ENCODE data around the gene CD164. TPM values are rescaled to one million over a fixed set of nuclear protein-coding genes. Genes with fewer than 3 reads are reported as not detected.

CD164 gene
- polyA plus RNA-seq, 3 donors from 2014 or later = 433 to 825 (median 521) TPM

DNA sequence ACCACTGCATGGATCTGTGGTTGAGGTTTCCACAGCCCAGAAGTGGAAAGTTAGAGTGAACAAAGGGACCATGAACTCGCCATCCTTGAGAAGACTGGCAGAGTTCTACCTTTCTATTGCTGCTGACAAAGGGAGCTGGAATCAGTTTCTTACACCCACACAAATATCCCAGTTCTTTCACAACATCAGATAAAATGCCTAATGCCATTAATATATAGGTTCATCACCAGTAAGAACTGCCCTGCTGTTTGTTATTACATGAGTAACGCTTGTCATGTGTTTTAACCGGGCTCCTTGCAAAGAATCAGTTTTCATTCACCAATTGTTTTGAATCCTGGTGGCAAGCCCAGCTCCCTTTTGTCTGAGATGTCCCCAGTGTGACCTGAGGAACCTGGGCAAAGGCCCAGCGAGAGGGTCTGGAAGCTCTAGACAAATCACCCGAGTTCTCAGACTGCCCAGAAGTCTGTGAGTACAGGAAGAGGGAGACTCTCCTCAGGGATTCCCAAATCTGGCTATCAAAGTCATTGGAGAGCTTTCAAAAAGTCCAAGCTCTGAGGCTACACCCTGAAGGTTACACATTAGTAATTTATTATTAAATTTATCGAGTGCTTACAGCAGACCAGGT, 7.5 kb upstream of the CD164 start:
- Mint-ChIP-seq H3K4me3 (no peak overlapping the region), H3K9me3 (no peaks in the 10 kb centered on the region), H3K36me3 (no peaks in the 10 kb centered on the region), H3K4me1 (peaks cover 2 to 6% of the 10 kb centered on the region in 2 donors), H3K27me3 (ENCODE audit: low read depth in 3 of 3) (peaks cover 0 to 2% (median under 1%) of the 10 kb centered on the region in 3 donors), H3K27ac (no peak overlapping the region)
- no peak for DNase-seq

DNA sequence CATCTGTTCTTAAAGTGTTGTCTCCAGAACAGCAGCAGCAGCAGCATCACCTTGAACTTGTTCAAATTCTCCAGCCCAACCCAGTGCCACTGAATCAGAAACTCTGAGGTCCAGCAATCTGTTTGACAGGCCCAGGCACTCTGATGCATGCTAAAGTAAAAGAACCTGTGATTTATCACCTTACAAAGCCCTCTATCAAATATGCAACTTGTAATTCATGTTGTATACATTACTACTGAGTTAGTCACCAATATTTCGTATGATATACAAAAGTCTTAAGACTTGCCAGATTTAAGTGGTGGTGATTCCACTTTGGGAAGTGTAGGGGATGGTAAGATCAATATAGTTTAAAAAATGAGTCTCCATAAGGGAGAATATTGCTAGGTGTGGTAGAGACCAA, 6.0 kb upstream of the CD164 start:
- Mint-ChIP-seq H3K4me1 (peaks cover 17 to 19% of the 10 kb centered on the region in 2 donors), H3K27ac (no peak overlapping the region), H3K4me3 (no peak overlapping the region), H3K36me3 (no peaks in the 10 kb centered on the region), H3K27me3 (ENCODE audit: low read depth in 3 of 3) (peaks cover 0 to 2% (median 0%) of the 10 kb centered on the region in 3 donors), H3K9me3 (no peaks in the 10 kb centered on the region)
- DNase-seq = no peak

DNA sequence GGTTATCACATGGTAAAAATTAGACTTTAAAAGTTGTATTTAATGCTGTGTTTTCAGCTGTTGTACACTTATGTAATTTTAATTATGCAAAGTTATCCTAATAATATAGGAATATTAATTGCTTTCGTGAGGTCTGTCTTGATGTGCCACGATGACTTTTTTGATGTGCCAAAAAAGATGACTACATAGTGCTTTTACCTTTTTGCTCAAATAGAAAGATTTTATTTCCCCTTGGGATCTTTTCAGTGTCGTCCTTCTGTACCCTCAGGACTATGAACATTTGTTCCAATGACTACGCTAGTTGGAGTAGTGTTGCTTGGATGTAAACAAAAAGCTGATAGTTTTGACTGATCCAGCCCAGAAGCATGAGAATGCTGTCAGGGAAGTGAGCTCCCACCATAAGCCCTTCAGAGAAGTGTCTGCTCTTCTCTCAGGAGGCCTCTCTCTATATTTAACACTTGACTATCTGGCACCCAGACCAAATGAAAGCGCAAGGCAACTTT, 1.2 kb upstream of the CD164 start:
- H3K4me1 Mint-ChIP-seq = peaks cover 47 to 53% of the 10 kb centered on the region in 2 donors
- peaks cover 19 to 22% (median 21%) of the 10 kb centered on the region in 3 donors for H3K27me3 Mint-ChIP-seq (ENCODE audit: low read depth in 3 of 3)
- H3K27ac Mint-ChIP-seq = peak overlapping the region; percentile 99 to 100 (median 99)
- no peak for DNase-seq
- peak overlapping the region; percentile 93 to 98 (median 97) for H3K4me3 Mint-ChIP-seq
- no peaks in the 10 kb centered on the region for H3K9me3 Mint-ChIP-seq
- H3K36me3 Mint-ChIP-seq = peaks cover 0 to 5% (median 5%) of the 10 kb centered on the region in 3 donors

DNA sequence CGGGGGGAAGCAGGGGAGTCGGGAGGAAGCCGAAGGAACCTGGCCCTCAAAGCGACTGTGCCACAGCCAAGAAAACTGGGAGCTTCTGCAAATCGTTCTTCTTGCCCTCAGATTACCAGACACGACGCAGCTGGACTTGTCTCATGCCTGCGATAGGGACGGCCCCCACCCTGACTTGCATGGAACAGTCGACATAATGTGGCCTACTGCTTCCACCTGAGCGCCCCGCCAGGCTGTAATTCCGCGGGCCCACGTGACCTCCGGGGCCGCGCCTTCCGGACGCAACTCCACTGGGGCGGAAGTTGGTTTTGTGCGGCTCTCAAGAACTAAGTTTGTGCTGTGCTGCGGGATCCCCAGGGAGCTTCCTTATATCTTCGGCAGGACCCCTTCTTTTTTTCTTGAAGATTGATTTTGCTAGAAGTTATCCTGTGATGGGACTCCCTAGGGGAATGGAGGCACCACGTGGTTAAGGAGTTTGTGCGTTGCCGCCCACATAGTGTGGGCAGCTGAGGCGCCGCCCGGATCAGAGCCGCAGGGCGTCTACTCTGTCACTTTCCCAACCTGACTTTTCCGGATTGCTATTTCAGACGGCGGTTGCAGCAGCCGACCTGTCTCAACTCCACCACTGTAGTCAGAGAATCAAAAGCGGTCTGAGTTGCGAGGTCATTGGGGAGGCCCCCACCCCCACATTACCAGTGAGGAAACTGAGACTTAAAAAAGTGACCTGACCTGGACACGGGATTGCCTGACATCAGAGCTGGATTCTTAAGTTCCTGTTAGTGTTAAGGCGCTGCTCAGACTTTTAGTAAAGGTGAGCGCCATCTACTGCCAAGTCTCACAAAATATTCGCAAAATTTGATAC, 540 bp upstream of the CD164 start:
- H3K36me3 Mint-ChIP-seq = peaks cover 1 to 12% (median 10%) of the 10 kb centered on the region in 3 donors
- H3K9me3 Mint-ChIP-seq = no peaks in the 10 kb centered on the region
- peaks cover 19 to 22% (median 21%) of the 10 kb centered on the region in 3 donors for H3K27me3 Mint-ChIP-seq (ENCODE audit: low read depth in 3 of 3)
- DNase-seq = peak; percentile 94 to 97 (median 96)
- peak overlapping the region; percentile 93 to 98 (median 97) for H3K4me3 Mint-ChIP-seq
- H3K4me1 Mint-ChIP-seq = peaks cover 54 to 60% of the 10 kb centered on the region in 2 donors
- H3K27ac Mint-ChIP-seq = peak overlapping the region; percentile 99 to 100 (median 99)

DNA sequence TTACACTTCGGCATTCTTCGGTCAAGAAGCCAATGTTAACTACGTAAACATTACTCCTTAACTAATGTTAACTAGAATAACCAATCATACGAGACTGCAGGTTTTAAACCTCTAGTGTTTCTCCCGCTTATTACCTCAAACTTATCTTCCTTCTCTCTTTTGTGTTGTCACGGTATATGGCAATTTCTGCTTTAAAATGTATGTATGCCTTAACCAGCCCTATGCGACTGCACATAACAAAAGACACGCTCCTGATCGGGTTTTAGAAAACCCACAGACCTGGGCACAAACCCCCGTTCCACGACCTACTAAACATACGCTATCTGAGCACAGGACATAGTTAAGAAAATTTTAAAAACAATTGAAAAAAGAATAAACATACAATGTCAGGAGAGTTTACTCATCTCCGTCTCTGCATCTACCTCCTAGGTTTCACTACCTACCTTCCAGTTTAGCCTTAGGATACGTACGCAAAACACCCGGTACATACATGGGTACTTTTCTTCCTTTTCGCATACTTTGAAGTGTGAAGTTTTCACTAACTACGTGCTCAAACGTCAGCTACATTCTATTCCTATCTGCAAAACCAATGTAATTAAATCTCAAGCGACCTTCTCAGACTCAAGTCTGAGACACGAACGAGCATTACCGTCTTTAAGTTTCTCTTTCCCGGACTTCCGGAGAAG, 1.1 kb downstream of the CD164 start:
- peak overlapping the region; percentile 95 to 99 (median 99) for H3K27ac Mint-ChIP-seq
- H3K4me1 Mint-ChIP-seq = peaks cover 70 to 76% of the 10 kb centered on the region in 2 donors
- no peaks in the 10 kb centered on the region for H3K9me3 Mint-ChIP-seq
- H3K4me3 Mint-ChIP-seq = peak overlapping the region; percentile 93 to 100 (median 98)
- peak in 1 of 3 donors; percentile 37 for DNase-seq
- H3K36me3 Mint-ChIP-seq = peaks cover 5 to 24% (median 21%) of the 10 kb centered on the region in 3 donors
- H3K27me3 Mint-ChIP-seq (ENCODE audit: low read depth in 3 of 3) = peaks cover 21 to 22% (median 21%) of the 10 kb centered on the region in 3 donors

DNA sequence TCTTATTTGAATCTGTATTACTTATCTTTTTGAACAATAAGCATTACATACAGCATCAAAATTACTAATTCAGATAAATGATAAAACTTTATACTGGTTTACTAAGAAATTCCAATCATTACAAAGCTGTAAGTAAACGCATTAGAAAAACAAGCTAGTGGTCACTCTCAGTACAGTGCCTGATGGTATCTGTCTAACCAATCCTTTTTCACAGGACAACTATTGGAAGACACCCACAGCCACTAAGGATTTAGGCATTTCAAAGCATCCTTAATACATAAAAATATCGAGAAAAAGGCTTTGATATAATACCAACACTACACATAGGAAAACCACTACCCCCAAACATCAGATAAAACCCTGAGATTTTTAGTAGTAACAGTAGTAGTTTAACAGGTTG, 2.6 kb downstream of the CD164 start:
- DNase-seq = no peak
- Mint-ChIP-seq H3K4me1 (peaks cover 77 to 87% of the 10 kb centered on the region in 2 donors), H3K27ac (peak overlapping the region; percentile 87 to 99 (median 99))

DNA sequence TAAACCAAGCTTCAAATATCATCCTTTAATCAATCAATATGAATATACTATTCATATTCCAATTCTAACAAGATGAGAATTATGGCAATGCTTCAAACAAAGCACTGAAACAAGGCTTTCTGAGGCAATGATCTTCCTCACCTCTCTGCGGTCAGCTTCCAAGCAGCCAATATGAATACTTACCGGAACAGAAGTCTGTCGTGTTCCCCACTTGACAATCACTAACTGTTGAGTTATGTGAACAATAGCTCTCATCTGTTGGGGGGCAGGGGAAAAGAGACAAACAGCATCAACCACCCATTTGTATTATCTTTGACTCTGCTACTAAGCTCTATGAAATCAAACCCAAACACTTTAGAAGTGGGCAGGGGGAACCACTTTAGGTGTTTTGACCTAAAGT, 4.5 kb downstream of the CD164 start:
- H3K4me3 Mint-ChIP-seq = peak overlapping the region; percentile 39 to 68 (median 58)
- H3K4me1 Mint-ChIP-seq = peaks cover 80 to 87% of the 10 kb centered on the region in 2 donors
- peak overlapping the region; percentile 0 to 99 (median 72) for H3K27ac Mint-ChIP-seq
- no peak for DNase-seq
- H3K9me3 Mint-ChIP-seq = no peaks in the 10 kb centered on the region
- H3K36me3 Mint-ChIP-seq = peaks cover 13 to 54% (median 44%) of the 10 kb centered on the region in 3 donors
- peaks cover 14 to 25% (median 22%) of the 10 kb centered on the region in 3 donors for H3K27me3 Mint-ChIP-seq (ENCODE audit: low read depth in 3 of 3)

More for the DNA sequence above, 2.6 kb downstream of the CD164 start:
- H3K9me3 Mint-ChIP-seq = no peaks in the 10 kb centered on the region
- peaks cover 8 to 37% (median 28%) of the 10 kb centered on the region in 3 donors for H3K36me3 Mint-ChIP-seq
- H3K4me3 Mint-ChIP-seq = peak overlapping the region; percentile 93 to 100 (median 98)
- peaks cover 20 to 26% (median 22%) of the 10 kb centered on the region in 3 donors for H3K27me3 Mint-ChIP-seq (ENCODE audit: low read depth in 3 of 3)

DNA sequence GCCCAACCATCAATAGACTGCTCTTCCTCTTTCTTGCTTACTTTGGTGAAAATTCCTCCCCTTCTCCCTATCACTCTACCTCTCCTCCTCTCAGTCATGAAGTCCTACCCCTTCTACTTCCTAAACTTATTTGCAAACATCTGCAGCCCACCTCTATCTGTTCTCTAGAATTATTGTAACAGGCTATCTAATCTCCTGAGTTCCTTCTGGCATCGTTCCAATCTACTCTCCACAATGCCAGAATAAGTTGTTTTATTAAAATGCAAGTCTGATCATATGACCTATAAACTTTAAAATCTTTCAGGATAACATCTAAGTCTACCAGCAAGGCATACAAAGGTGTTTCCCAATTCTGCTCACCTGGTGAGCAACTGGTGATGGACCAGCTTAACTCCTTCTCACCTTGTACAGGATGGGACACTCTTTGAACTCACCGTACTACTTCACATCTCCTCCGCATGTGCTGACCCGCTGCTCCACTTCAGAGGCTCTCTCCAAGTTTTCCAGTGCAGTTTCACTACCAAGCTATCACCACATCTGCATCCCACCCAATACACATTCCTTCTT, 7.9 kb downstream of the CD164 start:
- Mint-ChIP-seq H3K36me3 (peaks cover 13 to 75% (median 58%) of the 10 kb centered on the region in 3 donors), H3K4me3 (peak overlapping the region; percentile 24 to 67 (median 53)), H3K27me3 (ENCODE audit: low read depth in 3 of 3) (peaks cover 2 to 10% (median 4%) of the 10 kb centered on the region in 3 donors), H3K27ac (peak overlapping the region; percentile 43 to 86 (median 79)), H3K4me1 (peaks cover 85 to 98% of the 10 kb centered on the region in 2 donors), H3K9me3 (no peaks in the 10 kb centered on the region)
- DNase-seq = no peak

DNA sequence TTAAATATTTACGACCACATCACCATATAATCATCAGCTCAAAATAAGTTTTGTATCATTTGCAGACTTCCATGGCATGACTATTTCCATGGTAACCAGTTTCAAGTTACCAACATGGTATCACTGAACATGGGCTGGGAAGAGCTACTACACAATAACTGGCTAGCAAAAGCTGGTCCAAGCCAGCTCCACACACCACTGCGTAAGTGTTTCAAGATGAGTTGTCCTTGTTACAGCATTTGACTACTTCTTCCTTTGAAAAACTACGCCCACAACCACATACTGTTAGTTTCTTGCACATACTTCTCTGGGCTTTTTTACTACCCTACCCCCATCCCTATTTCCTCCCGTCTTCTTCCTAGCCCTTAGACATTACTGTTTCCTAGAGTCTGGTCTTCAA, 8.5 kb downstream of the CD164 start:
- Mint-ChIP-seq H3K4me3 (peak overlapping the region; percentile 26 to 67 (median 53)), H3K27ac (peak overlapping the region; percentile 43 to 86 (median 79)), H3K9me3 (no peaks in the 10 kb centered on the region), H3K4me1 (peaks cover 79 to 96% of the 10 kb centered on the region in 2 donors), H3K36me3 (peaks cover 13 to 71% (median 55%) of the 10 kb centered on the region in 3 donors), H3K27me3 (ENCODE audit: low read depth in 3 of 3) (peaks cover 0 to 10% (median 6%) of the 10 kb centered on the region in 3 donors)
- peak; percentile 25 to 38 (median 32) for DNase-seq

DNA sequence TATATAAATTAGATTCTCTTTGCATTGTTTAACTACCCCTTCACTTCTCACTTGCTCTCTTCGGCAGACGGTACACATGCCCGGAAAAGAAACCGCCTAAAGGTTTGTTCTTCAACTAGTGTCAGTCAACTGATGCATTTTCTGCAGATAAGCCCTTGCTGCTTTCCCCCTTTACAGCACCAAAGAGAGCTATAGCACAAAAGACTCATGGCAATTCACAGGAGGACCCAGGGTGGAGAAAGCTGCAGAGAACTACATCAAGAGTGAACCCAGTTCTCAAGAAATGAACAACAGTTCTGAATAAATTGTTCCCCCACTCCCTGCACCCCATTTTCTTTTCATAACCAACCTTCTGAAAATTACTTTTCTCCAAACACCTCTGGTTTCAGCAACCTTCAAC, 8.9 kb downstream of the CD164 start:
- H3K27ac Mint-ChIP-seq = peak overlapping the region; percentile 43 to 86 (median 79)
- DNase-seq = no peak
- H3K4me3 Mint-ChIP-seq = peak overlapping the region; percentile 26 to 67 (median 53)
- H3K27me3 Mint-ChIP-seq (ENCODE audit: low read depth in 3 of 3) = peaks cover 0 to 10% (median 6%) of the 10 kb centered on the region in 3 donors
- peaks cover 13 to 68% (median 53%) of the 10 kb centered on the region in 3 donors for H3K36me3 Mint-ChIP-seq
- no peaks in the 10 kb centered on the region for H3K9me3 Mint-ChIP-seq
- H3K4me1 Mint-ChIP-seq = peaks cover 76 to 96% of the 10 kb centered on the region in 2 donors

DNA sequence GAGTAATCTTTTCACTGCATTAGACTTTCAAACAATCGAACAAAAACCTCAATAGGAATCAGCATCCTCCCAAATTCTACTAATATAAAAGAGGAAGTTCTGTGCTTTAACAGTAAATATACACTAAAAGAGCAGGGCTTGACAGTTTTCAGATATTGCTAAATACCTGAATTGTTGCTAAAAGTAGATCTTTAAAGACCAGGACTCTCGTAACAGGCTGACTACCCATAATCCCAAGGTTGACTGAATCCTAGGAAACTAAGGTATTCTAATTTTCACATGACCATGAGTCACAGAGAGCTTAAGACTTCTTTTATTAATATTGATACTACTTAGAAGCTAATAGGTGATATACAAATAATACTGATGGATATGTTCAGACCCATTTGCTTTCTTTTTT, 10.1 kb downstream of the CD164 start:
- H3K36me3 Mint-ChIP-seq = peaks cover 11 to 59% (median 44%) of the 10 kb centered on the region in 3 donors
- H3K4me3 Mint-ChIP-seq = no peak overlapping the region
- H3K27ac Mint-ChIP-seq = peak overlapping the region in 2 of 6 donors; percentile 51 to 75
- peaks cover 63 to 95% of the 10 kb centered on the region in 2 donors for H3K4me1 Mint-ChIP-seq
- H3K9me3 Mint-ChIP-seq = no peaks in the 10 kb centered on the region
- no peak for DNase-seq
- peaks cover 0 to 10% (median 6%) of the 10 kb centered on the region in 3 donors for H3K27me3 Mint-ChIP-seq (ENCODE audit: low read depth in 3 of 3)

DNA sequence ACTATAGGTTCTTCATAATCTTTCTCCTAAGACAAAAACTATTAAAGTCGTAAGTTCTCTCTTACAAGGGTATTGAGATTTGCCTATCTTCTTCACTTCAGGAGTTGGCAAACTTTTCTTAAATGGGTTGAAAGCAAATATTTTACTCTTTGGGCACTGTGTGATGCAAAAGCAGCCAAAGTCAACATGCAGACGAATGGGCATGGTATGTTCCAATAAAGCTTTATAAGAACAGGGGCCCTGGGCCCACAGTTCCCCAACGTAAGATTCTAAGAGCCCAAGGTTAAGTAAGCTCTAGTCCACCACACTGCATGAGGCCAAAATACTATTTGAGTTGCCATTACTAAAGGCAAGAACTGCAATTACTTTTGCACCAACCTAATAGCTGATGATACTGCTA, 11.5 kb downstream of the CD164 start:
- H3K4me3 Mint-ChIP-seq = no peak overlapping the region
- peak overlapping the region in 2 of 6 donors; percentile 13 to 19 for H3K27ac Mint-ChIP-seq
- DNase-seq = no peak
- peaks cover 52 to 95% of the 10 kb centered on the region in 2 donors for H3K4me1 Mint-ChIP-seq
- peaks cover 0 to 7% (median 6%) of the 10 kb centered on the region in 3 donors for H3K27me3 Mint-ChIP-seq (ENCODE audit: low read depth in 3 of 3)
- H3K36me3 Mint-ChIP-seq = peaks cover 8 to 56% (median 40%) of the 10 kb centered on the region in 3 donors
- no peaks in the 10 kb centered on the region for H3K9me3 Mint-ChIP-seq

DNA sequence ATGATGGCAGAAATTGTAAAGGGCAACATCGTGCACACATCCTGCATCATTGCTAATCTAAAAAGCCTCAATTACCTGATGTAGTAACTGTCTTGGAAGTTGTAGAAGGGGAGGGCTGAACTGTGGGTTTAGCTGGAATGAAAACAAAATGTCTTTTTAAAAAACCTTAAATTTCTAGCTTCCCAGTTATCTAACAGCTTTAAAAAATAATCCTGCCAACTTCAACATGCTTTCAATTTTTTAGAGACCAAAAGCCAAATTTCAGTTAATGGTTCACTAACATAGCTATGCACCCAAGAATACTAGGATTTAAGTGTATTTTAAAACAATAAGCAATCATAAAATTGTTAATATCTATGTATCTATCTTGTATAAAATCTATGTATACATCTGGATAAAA, 11.9 kb downstream of the CD164 start:
- Mint-ChIP-seq H3K9me3 (no peaks in the 10 kb centered on the region), H3K4me1 (peaks cover 50 to 93% of the 10 kb centered on the region in 2 donors), H3K27me3 (ENCODE audit: low read depth in 3 of 3) (peaks cover 0 to 7% (median 6%) of the 10 kb centered on the region in 3 donors), H3K27ac (peak overlapping the region in 3 of 6 donors; percentile 20 to 51 (median 29)), H3K4me3 (no peak overlapping the region), H3K36me3 (peaks cover 8 to 54% (median 40%) of the 10 kb centered on the region in 3 donors)
- no peak for DNase-seq

All from immature natural killer cell (primary cell).